ENCODE data around the gene SRRM4.
"Not testable (repeated sequence)": the region's sequence is repeated elsewhere in the genome, so short reads cannot be mapped to it uniquely, and the experiment has no call there.

Gene SRRM4

DNA sequence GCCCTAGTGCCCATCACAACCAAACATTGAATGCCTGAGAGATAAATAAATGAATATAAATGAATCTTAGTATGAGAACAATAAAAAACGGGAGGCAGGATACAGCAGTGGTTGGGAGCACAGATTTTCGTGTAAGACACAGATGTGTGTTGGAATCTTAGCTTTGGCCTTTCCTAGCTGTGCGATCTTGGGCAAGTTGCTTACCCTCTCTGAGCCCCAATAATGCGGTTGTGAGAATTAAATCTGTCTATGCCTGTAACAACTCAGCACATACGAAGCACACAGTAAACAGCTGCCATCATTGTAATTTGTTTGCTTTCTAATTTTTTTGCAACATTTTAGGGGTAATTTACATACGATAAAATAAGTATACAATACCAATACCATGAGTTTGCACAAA, 89.8 kb downstream of the SRRM4 start:
- DNase-seq: no peak

DNA sequence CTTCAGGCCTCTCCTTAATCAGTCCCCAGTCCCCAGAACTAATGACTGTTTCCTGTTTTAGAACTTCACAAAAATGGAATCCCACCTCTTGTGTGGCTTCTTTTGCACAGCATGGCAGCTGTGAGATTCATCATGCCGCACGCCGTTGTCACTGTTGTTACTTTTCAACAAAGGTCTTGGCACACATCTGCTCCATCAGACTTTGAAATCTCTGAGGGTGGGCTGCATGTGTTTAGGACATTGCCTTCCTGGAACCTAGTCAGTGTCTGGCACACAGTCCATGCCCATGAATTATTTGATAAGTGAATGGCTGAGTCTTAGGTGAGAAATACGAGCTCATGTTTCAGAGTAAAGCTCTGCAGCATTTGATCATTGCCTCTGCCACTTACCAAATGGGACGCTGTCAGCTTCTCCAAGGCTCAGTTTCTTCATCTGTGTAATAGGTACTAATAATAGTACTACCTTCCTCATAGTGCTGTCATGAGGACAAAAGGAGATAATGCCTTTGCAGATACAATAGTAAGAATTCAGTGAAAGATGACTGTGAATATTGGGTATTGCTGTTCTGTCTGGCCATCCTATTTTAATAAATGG, 90.4 kb downstream of the SRRM4 start:
- DNase-seq: no peak

DNA sequence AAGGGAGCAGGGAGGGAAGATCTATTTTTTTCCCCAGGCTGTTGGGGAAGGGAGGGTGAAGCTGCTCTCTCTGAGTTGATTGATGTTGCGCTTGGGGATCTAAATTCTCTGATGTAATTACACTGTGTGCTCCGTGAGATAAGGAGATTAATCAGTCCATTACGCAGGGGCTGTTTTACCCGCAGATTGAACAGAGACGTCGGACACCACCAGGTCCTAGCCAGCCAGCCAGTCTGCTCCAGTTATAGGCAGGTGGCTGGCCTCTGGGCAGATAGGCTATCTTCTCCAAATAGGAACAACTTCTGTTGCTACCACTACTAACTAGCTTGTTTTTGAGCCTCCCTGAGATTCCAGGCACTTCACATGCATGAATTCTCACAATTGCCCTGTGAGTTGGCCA, 91.1 kb downstream of the SRRM4 start:
- no peak for DNase-seq

DNA sequence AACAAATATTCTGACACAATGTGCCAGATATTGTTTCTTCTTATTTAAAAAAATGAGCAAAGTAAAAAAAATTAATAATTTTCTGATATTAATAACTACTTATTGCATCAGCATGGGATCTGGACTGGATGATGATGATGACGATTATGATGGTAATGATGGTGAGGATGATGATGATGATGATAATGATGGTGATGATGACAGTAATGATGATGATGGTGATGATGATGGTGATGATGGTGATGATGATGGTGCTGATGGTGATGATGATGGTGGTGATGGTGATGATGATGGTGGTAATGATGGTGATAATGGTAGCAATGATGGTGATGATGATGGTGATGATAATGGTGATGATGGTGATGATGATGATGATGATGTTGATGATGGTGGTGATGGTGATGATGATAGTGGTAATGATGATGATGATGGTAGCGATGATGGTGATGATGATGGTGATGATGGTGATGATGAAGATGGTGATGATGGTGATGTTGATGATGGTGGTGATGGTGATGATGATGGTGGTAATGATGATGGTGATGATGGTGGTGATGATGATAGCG, 94.0 kb downstream of the SRRM4 start:
- DNase-seq: no peak

DNA sequence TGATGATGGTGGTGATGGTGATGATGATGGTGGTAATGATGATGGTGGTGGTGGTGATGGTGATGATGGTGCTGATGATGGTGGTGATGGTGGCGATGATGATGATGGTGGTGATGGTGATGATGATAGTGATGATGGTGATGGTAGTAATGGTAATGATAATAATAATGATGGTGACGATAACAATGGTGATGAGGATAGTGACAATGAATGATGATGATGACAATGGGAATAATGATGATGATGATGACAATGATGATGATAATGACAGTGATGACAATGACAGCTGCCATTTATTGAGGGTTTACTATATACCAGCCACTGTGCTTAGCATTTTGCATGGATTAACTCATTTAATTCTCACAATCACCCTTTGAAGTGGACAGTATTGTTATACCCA, 94.6 kb downstream of the SRRM4 start:
- DNase-seq: no peak

DNA sequence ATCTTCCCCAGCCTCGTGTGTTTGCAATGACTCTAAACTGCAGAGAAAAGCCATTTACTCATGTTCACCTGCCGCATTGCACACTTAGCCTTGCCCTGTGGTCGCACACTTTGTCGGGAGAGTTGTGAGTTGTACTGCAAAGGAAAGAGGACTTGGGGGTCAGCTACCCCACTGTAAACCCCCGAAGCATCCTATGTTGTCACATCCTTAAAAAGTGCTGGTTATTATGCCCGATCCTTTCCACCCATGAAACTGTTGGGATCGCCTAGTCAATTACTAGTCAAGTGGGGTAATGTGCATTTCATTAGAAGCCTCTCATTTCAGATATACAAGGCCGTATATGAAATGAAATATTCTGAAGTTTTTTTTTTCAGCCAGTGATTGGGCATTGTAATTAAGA, 98.2 kb downstream of the SRRM4 start:
- DNase-seq: no peak

DNA sequence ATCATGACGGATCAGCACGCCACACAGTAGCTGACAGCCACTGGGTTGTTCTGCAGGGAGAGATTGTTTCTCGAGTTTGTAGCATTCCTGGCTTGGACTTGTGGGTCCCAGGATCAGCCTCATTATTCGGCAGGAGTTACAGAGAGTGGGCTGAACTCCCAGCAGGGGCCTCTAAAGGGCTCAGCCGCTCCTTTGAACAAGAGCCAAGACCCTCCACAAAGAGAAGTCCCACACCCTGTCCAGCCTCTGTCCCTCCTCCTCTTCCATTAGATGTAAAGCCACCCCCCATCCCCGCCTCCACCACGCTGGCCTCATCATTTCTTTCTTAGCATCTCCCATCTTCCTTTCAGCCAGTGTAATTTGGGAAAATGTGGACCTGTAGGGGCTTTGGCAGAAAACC, 100.7 kb downstream of the SRRM4 start:
- DNase-seq: no peak

DNA sequence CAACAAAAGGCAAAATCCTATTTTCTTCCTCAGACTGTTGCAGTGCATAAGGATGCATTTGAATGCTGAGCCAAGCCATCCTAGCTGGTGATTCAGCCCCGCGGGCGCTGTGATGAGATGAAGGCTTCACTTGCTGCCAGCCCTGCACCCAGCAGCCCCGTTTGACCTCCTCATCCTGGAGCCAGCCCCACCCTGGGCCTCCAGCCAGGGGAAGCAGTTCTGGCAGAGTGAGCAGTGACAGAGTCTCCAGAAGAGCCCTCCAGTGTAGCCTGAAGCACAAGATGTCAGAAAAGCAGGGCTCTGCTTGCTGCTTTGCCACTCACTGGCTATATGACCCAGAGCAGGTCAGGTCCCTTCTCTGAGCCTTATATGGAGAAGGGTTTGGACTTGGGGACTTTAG, 101.2 kb downstream of the SRRM4 start:
- DNase-seq: no peak

DNA sequence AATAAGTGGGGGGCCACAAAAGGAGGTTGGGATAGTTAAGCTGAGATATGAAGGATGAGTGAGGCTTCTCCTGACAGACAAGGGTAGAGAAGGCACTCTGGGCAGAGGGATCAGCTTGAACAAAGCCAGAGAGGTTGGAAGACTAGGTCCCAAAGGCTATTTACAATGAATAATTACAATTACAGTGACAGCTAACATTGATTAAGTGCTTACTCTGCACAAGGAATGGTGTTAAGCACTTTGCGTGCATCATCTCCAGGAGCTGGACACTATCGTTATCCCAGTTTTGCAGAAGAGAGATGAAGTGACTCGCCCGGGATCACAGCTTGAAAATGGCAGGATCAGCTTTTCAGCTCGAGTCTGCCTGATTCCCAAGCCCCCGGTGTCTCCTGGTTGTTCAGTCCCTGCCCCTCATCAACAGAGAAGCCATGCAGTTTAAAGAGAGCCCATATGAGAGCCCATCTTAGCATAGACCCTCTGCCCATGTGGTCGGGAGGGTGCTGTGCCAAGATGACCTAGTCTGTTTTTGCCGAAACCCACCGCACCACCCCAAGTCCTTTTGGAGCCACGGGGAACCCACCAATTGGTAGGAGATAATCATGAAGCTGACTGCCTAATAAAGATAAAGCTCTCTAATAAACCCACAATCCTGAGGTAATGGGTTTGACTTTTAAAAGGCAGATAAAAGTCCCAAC, 107.5 kb downstream of the SRRM4 start:
- no peak for DNase-seq

DNA sequence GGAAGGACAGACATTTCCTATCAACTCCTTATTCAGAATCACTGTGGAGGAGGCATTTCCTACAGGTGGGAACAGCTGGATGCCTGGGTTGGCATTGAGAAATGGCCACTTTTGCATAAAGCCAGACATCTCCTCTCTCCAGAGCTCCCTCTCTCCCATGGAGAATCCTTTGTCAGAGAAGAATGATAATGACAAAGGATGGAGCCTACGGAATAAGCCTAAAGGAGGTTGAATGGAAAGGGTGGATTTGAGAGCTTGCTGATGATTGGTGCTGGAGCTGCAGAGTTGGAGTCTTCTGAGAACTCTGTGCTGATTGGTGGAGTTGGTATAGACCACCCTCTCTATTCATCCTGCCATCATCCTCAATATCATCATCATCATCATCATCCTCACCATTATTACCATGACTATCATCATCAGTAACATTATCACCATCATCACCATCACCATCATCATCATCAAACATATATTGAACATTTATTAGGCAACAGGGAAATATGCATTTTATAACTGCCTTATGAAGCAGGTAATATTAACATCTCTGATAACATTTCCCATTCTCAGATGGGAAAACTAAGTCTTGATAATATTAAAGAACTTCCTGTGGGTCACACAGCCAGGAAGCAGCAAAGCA, 108.2 kb downstream of the SRRM4 start:
- DNase-seq: no peak

DNA sequence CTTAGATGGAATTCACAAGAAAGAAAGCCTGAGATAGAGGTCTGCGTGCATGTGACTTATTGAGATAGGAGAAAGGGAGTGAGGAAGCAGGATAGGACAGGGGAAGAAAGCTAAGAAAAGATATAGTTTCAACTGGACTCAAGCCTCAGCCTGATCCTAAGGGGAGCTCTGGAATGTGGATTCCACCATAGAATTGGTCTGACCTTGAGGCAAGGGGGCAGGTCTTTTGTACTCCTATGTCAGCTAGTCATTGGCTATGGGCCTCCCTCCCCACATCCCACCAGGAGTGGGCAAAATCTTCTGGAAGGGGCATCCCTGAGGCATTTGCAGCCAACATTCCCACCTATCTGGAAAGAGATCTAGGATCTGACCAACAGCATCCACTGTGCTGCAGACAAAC, 108.9 kb downstream of the SRRM4 start:
- no peak for DNase-seq

DNA sequence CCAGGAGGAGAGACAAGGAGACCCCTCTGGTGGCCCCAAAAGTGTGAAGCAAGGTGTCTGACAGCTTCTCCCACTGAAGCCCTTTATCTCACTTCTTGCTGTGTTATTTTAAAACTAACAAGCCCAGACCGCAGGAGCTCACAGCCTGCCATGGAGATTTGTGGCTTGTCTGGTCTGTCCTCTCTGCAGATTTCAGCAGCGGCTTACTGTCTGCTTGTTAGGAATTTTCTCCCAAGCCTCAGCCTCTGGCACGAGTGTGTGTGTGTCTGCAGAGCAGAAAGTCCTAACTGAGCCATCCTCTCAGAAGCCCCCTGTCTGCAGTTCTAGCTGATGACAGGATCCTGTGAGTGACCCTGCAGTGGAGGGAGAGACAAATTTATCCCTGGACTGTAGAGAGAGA, 109.5 kb downstream of the SRRM4 start:
- DNase-seq: no peak

DNA sequence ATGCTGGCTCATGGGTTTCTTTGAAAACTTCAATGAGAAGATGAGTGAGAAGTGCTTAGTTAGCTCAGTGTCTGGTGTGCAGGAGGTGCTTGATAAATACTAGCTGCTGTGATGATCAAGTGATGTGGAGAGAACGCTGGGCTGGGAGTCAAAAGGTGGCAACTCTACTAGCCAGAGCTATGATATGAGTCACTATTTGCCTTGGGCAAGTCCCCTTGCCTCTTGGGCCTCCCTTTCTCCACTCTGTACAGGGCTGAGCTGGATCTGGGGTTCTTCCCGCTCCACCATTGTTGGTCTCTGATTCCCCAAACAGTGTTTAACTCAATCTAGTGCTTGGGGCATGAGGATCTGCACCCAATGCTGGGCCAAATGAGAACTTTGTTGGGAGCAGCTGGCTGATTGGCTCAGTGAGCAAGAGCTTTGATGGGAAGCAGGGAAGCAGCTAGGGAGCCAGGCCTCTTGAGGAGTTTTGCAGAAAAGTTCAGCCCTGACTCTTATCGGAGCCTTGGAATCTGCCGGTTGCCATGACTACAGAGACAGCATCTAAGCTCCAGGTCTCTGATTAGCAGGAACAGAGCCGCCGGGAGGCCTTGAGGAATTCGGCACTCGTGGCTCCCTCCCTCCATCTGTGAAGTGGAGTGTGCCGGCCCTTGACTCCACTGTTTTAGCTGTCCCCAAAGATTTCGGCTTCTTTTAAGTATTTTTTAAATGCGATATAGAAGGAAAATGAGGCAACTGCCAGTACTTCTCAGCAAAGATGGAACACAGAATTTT, 115.3 kb downstream of the SRRM4 start:
- DNase-seq: no peak

DNA sequence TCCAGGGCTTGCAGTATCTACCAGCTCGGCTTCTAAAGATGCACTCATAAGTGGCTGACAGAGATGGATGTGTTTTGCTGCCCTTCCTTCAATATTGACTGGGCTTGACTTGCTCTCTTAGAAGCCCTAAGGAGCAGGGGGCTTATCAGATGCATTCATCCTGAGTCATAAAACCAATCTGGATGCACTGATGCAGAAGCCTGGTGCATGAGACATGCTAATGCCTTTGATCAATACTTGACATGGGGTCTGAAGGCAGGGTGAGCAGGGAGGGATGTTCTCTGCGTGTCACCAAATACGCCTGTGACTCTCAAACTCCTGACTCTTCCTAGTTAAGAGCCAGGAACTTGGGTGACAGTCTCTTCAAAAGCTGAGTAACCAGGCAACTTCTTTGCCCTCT, 119.6 kb downstream of the SRRM4 start:
- no peak for DNase-seq

DNA sequence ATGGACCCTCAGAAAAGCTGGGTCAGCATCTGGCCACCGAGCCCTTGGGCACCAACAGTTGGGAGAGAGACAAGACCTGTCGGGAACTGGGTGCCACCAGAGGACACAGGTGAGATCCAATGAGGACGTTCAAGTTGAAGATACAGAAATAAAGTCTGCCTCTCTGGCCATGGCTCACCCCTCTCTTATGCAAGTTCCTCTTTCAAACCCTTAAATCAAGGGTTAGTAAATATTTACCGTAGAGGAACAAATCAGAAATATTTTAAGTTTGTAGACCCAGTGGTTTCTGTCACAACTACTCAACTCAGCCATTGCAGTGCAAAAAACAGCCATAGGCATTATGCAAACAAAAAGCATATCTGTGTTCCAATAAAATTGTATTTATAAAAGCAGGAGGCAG, 120.9 kb downstream of the SRRM4 start:
- no peak for DNase-seq

DNA sequence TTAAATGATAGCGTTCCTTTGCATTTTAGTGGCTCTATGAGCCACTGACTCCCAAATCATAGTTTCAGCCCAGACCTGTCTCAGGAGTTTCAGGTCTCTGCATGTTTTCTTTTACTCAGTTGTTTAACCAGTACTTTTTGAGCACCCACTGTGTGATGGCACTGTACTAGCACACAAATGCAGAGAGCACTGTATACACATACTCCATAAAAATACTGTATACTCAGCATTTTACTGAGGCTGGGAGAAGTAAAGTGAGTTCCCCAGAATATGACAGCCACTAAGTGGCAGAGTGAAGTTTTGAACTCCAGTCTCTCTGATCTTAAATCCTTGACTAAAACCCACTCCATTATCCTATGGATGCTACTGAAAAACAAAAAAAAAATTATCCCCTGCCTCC, 121.4 kb downstream of the SRRM4 start:
- no peak for DNase-seq

DNA sequence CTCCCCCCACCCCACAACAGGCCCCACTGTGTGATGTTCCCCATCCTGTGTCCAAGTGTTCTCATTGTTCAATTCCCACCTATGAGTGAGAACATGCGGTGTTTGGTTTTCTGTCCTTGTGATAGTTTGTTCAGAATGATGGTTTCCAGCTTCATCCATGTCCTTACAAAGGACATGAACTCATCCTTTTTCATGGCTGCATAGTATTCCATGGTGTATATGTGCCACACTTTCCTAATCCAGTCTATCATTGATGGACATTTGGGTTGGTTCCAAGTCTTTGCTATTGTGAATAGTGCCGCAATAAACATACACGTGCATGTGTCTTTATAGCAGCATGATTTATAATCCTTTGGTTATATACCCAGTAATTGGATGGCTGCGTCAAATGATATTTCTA, 123.6 kb downstream of the SRRM4 start:
- DNase-seq: not testable (repeated sequence)

DNA sequence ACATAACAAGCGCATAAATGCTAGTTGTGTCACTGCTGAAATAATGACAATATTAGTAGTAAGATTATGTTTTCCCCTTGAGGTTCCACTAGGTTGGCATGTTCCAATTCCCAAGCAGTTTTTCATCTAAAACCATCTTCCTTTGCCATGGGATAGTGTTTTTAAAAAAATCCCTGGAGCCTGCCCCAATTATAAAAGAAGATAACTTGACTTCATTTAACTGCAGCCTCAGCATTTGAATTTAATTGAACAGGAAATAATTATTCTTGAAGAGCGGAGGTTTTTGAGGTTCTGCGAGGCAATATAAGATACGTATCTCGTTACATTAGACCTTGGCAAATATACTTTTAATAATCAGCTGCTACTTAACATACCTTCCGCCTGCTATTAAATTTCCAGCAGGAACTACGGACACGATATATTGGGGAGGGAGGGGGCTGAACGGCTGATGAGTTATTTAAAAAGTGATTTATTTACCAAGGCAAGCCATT, 132.2 kb downstream of the SRRM4 start:
- no peak for DNase-seq

DNA sequence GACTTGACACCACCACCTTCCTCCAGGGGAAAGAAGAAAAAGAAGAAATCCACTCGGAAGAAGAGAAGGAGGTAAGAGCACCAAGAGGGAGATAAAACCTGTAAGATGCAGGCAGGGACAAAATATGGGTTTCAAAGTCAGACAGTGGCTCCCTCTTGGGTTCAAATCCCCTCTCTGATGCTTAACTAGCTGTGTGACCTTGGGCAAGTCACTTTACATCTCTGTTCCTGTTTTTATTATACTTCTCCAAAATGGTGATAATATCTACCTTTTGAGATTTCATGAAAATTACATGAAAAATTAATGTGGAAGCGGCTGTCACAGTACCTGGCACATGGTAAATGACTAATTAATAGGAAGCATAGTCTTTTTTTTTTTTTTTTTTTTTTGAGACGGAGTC, 133.0 kb downstream of the SRRM4 start:
- no peak for DNase-seq

DNA sequence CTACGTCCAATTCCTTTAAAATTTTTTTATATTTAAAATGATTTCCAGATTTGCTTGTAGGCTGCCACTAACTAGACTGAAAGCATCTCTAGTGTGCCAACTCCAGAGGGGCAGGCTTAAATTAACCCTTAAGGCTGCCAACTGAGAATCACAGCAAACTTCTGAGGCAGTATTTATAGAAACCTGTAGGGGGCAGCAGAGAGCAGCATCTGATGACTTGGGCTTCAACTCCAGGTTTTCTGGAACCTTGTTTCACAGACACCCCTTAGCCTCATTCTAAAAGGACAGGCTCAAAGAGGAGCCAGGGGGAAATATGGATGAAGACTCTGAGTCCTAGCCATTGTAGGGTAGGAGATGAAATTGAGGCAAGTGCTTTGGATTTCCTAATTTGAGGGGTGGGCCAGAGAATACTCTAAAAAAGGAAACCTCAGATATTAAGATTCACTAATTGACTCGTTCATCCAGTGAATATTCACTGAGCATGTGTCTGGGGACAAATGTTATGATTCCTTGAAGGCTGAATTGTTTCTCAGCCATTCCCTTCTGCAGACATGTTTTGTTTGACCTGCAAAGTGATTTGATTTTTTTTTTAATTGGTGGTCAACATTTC, 134.1 kb downstream of the SRRM4 start:
- DNase-seq: no peak

DNA sequence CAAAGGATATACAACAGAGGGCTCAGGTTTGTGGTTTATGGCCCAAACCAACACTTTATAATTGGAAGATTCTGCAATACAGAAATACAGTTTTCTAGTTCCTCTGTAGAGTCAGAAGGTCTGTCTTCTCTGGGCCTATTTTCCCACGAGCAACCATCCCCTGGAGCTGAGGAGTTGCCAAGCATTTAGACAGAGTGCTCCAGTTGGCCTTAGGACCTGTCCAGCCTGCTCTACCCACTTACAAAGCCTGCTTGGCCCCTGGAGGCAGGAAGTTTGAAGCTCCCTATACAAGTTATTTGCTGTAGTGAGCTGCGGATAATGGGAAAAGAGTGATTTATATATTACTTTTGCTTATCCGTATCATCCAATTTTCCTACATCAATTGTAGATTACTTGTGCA, 136.6 kb downstream of the SRRM4 start:
- no peak for DNase-seq

DNA sequence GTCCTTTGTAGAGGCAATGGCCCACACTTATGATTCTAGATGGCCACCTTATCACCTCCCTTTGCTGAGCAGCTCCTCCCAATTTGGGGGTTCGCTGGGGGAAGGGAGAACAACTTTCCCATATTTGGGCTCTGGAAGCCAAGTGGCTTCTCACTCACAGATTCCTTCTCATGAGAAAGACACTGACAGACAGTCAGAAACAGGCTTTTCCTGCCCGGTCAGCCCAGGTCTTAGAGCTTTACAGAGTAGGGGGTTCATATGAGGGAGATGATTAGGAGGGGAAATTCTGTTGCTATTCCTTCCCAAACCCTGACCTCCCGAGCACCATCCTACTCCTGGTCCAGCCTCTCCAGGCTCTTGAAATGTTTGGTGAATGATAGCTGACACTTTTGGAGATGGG, 137.3 kb downstream of the SRRM4 start:
- no peak for DNase-seq

DNA sequence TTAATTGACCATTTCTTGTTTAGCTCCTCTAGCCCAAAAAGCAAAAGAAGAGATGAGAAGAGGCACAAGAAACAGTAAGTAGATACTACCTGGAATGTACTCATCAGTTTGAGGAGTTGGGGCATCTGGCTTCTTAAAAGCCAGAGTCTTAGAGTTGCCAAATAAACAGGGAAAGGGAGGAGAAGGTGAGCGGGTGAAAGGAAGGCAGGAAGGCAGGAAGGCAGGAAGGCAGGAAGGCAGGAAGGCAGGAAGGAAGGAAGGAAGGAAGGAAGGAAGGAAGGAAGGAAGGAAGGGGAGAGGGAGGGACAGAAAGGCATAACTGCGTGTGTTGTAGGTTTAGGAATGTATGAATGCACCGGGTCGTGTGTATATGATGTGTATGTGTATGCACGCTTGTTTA, 140.7 kb downstream of the SRRM4 start:
- DNase-seq: no peak
